Suprapubic skin (tissue), 4 donors: ENCODE results near the gene ANKRD22. TPM values are rescaled to one million over a fixed set of nuclear protein-coding genes. Genes with fewer than 3 reads are reported as not detected.

Source experiments
- DNase-seq, 2 donors: peaks; one replicate each; pipeline ENCODE4 v3.0.0-alpha.2; 2019; ENCODE audit warnings: low spot score in 2 of 2
- H3K27ac ChIP-seq: fragments of 200-600 bp; sonication (generic); one replicate; pipeline ENCODE4 v1.5.1; 2019
- H3K27me3 ChIP-seq: fragments of 200-600 bp; sonication (generic); one replicate; pipeline ENCODE4 v1.5.1; 2019
- H3K36me3 ChIP-seq: fragments of 200-600 bp; sonication (generic); one replicate; pipeline ENCODE4 v1.5.1; 2019
- H3K4me1 ChIP-seq: fragments of 200-600 bp; sonication (generic); one replicate; pipeline ENCODE4 v1.5.1; 2019
- H3K4me3 ChIP-seq: fragments of 200-600 bp; sonication (generic); one replicate; pipeline ENCODE4 v1.5.1; 2019; ENCODE audit warnings: mild to moderate bottlenecking
- H3K9me3 ChIP-seq: fragments of 200-600 bp; sonication (generic); one replicate; pipeline ENCODE4 v1.5.1; 2019
- EP300 ChIP-seq: sonication (generic); formaldehyde crosslinking; IDR thresholded peaks from one replicate; pipeline ENCODE4 v1.6.1; 2017; ENCODE audit warnings: antibody characterized with exemption
- POLR2A ChIP-seq, 2 donors: fragments of 450-650 bp; IDR thresholded peaks; one replicate each; pipeline ENCODE4 v1.6.1; 2017; ENCODE audit warnings: antibody characterized with exemption in 2 of 2, mild to moderate bottlenecking in 2 of 2, moderate library complexity in 2 of 2
- POLR2AphosphoS5 ChIP-seq, 3 donors: sonication (generic); formaldehyde crosslinking; IDR thresholded peaks; one replicate each; pipeline ENCODE4 v1.6.1; 2017; ENCODE audit warnings: antibody characterized with exemption in 3 of 3
- WGBS: methylation state at CpG from one replicate; pipeline ENCODE4 v1.1.5; 2018; 5-methylcytosine and 5-hydroxymethylcytosine counted together
- total RNA-seq, 4 donors: library from RNA; depleted of rRNA; stranded (reverse); fragments of >200 nt; gene quantifications; one replicate each; pipeline ENCODE4 v1.1.0, GENCODE V29; 2016
- TF ChIP-seq, protein P1 (sequence below), 2 donors: fragments of 200-600 bp in 1 of 2; fragments of 450-650 bp in 1 of 2; sonication (generic) in 1 of 2; IDR thresholded peaks; one replicate each; pipeline ENCODE4 v1.5.1; 2016 to 2019; ENCODE audit warnings: antibody characterized with exemption in 2 of 2, mild to moderate bottlenecking in 1 of 2, moderate library complexity in 1 of 2

Gene ANKRD22
- total RNA-seq, 4 donors from 2014 or later: 19.6 to 30.1 (median 29.3) TPM

DNA sequence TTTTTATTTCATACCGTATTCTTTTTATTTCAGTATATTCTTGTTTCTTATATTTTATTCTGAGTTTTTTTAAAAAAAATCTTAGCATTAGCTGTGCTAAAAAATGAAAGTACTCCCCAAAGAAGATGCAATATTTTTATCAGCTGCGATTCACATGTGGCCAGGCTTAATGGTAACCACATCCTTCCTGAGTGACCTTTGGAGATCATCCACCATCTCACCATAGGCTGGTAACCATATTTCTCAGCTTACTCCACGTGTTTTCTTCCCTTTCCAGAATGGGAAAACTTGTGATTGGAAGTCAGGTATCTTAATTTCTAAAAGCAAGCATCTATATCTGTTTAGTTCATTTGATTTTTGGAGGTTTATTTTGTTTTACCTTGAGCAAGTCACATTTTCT, 67.9 kb downstream of the ANKRD22 start:
- H3K4me3 ChIP-seq: no peak overlapping the region
- no peaks in the 10 kb centered on the region for H3K36me3 ChIP-seq
- H3K9me3 ChIP-seq: no peaks in the 10 kb centered on the region
- H3K27me3 ChIP-seq: no peaks in the 10 kb centered on the region
- no peak for DNase-seq
- no peak overlapping the region for H3K27ac ChIP-seq
- 71% methylated on average over 3 of the region's 3 CpGs for WGBS
- H3K4me1 ChIP-seq: no peaks in the 10 kb centered on the region
- TF ChIP-seq POLR2A (IDR thresholded peaks at IDR 0.05) (no peak), EP300 (no peak), POLR2AphosphoS5 (IDR thresholded peaks at IDR 0.05) (no peak)
- TF ChIP-seq, protein P1, sequence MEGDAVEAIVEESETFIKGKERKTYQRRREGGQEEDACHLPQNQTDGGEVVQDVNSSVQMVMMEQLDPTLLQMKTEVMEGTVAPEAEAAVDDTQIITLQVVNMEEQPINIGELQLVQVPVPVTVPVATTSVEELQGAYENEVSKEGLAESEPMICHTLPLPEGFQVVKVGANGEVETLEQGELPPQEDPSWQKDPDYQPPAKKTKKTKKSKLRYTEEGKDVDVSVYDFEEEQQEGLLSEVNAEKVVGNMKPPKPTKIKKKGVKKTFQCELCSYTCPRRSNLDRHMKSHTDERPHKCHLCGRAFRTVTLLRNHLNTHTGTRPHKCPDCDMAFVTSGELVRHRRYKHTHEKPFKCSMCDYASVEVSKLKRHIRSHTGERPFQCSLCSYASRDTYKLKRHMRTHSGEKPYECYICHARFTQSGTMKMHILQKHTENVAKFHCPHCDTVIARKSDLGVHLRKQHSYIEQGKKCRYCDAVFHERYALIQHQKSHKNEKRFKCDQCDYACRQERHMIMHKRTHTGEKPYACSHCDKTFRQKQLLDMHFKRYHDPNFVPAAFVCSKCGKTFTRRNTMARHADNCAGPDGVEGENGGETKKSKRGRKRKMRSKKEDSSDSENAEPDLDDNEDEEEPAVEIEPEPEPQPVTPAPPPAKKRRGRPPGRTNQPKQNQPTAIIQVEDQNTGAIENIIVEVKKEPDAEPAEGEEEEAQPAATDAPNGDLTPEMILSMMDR (IDR thresholded peaks at IDR 0.05): no peak

DNA sequence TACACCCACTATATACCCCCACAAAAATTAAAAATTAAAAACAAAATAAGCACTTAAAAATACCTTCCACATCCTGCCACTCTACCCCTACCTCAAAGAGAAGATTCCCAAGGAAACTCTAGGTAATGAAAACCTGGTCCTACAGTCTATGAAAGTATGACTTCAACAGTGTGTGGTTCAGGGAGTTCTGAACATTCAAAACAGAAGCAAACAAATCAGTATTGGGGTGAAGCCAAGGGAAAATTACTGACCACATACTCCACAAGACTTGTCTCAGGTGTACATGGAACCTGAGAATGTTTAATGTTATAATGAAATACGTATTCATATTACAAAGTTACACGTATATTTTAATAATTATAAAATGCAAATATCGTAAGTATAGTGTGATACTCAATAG, 69.4 kb downstream of the ANKRD22 start:
- Histone ChIP-seq H3K27me3 (no peaks in the 10 kb centered on the region), H3K9me3 (no peaks in the 10 kb centered on the region), H3K36me3 (no peaks in the 10 kb centered on the region), H3K4me1 (no peaks in the 10 kb centered on the region), H3K4me3 (no peak overlapping the region), H3K27ac (no peak overlapping the region)
- TF ChIP-seq POLR2A (IDR thresholded peaks at IDR 0.05) (no peak), POLR2AphosphoS5 (IDR thresholded peaks at IDR 0.05) (no peak), EP300 (no peak)
- TF ChIP-seq, protein P1 (IDR thresholded peaks at IDR 0.05): no peak
- 74% methylated on average over 3 of the region's 3 CpGs for WGBS
- DNase-seq: no peak

DNA sequence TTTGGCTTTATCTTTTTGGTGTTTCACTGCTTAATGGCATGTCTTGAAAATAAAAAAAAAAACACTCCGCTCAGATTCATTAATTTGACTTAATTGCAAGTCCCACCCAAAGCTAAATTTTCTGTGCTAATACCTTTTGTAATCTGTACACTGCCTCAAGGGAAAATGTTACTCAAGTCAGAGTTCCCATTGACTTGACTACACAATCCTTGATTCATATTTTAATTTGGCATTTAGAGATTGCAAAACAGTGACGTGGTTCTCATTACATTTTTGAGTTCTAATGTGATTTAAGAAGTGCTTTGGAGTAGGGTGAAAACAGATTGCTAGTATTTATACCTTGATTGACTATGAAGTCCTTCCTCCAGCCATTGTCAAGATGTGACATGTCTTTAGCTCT, 70.4 kb downstream of the ANKRD22 start:
- Histone ChIP-seq H3K4me3 (no peak overlapping the region), H3K27ac (no peak overlapping the region), H3K4me1 (no peaks in the 10 kb centered on the region), H3K9me3 (no peaks in the 10 kb centered on the region), H3K36me3 (no peaks in the 10 kb centered on the region), H3K27me3 (no peaks in the 10 kb centered on the region)
- no peak for TF ChIP-seq POLR2AphosphoS5 (IDR thresholded peaks at IDR 0.05)
- no peak for TF ChIP-seq EP300
- TF ChIP-seq, protein P1 (IDR thresholded peaks at IDR 0.05): no peak
- TF ChIP-seq POLR2A (IDR thresholded peaks at IDR 0.05): no peak
- no peak for DNase-seq
- 44% methylated on average over 2 of the region's 2 CpGs for WGBS

Other genes with a start within 250 kb of the ANKRD22 start
- gene LIPF, start 187.4 kb downstream of the ANKRD22 start, total RNA-seq: not detected
- 10 to 100 TPM in 3 of 4 donors, 1 to 10 TPM in 1; 2.6 to 23.4 (median 18.0) TPM for gene LIPK, start 145.6 kb downstream of the ANKRD22 start, total RNA-seq
- 10 to 100 TPM in 3 of 4 donors, 1 to 10 TPM in 1; 7.2 to 42.8 (median 30.1) TPM for gene LIPN, start 91.8 kb downstream of the ANKRD22 start, total RNA-seq
- 10 to 100 TPM; 16.7 to 34.9 (median 29.4) TPM for gene LIPM, start 49.1 kb downstream of the ANKRD22 start, total RNA-seq
- gene STAMBPL1, start 28.4 kb upstream of the ANKRD22 start, total RNA-seq: 10 to 100 TPM; 13.3 to 35.8 (median 14.2) TPM
- gene ACTA2, start 100.9 kb upstream of the ANKRD22 start, total RNA-seq: 100 to 1,000 TPM; 146 to 162 (median 152) TPM
- gene FAS, start 139.0 kb upstream of the ANKRD22 start, total RNA-seq: 10 to 100 TPM; 17.8 to 60.2 (median 42.6) TPM